ENCODE data around the gene EEF1B2.
A peak's percentile ranks its signal among the peaks of the same experiment; 100 is the strongest.
"Not testable (repeated sequence)": the region's sequence is repeated elsewhere in the genome, so short reads cannot be mapped to it uniquely, and the experiment has no call there.

EEF1B2 gene

DNA sequence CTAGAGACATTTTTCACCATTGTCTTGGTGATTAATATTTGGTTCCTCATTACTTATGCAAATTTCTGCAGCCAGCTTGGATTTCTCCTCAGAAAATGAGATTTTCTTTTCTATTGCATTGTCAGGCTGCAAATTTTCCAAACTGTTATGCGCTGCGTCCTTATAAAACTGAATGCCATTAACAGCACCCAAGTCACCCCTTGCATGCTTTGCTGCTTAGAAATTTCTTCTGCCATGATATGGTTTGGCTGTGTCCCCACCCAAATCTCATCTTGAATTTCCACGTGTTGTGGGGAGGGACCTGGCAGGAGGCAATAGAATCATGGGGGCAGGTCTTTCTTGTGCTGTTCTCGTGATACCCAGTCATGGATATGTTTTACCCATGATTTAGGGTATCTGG is 8.5 kb downstream of the EEF1B2 start:
- not testable (repeated sequence) for FAIRE-seq

GRCh38 chr2:206171624-206172397 is 12.1 kb downstream of the EEF1B2 start:
- FAIRE-seq: not testable (repeated sequence)

GRCh38 chr2:206173147-206173546 is 13.5 kb downstream of the EEF1B2 start:
- FAIRE-seq: no peak

- FAIRE-seq: no peak
These were observed 16.4 kb downstream of the EEF1B2 start for GRCh38 chr2:206176121-206176520.

- FAIRE-seq: no peak
These were observed 17.2 kb downstream of the EEF1B2 start for GRCh38 chr2:206176901-206177300.

DNA sequence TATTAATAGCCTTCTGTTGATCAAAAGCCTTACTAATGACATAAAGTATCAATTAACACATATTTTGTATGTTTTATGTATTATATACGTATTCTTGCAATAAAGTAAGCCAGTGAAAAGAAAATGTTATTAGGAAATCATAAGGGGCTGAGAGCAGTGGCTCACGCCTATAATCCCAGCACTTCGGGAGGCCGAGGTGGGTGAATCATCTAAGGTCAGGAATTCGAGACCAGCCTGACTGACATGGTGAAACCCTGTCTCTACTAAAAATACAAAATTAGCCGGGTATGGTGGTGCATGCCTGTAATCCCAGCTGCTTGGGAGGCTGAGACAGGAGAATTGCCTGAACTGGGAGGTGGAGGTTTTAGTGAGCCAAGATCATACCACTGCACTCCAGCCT is 21.8 kb downstream of the EEF1B2 start:
- not testable (repeated sequence) for FAIRE-seq

GRCh38 chr2:206189691-206190090 is 30.0 kb downstream of the EEF1B2 start:
- FAIRE-seq: no peak

DNA sequence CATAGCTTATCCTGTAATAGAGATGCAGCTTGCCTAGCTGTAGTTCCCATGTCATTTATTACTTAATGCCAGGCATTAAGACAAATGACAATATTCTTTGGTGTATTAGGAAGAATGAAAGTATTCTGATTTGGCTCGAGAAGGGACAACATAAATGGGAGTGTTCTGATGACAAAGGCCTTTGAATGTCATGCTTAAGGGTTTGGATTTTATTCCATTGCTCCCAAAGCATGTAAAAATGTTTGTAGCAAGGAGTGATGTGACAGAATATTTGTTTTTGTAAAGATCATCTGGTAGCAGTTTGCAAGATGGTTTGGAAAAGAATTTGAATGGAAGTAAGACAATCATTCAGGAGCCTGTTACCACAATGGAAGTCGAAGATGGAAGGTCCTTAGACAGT is 30.4 kb downstream of the EEF1B2 start:
- no peak for FAIRE-seq

- FAIRE-seq: no peak
These were observed 31.0 kb downstream of the EEF1B2 start for GRCh38 chr2:206190689-206191088.

GRCh38 chr2:206192157-206192556 is 32.5 kb downstream of the EEF1B2 start:
- FAIRE-seq: peak; percentile 63

GRCh38 chr2:206193671-206194357 is 34.1 kb downstream of the EEF1B2 start:
- FAIRE-seq: no peak

DNA sequence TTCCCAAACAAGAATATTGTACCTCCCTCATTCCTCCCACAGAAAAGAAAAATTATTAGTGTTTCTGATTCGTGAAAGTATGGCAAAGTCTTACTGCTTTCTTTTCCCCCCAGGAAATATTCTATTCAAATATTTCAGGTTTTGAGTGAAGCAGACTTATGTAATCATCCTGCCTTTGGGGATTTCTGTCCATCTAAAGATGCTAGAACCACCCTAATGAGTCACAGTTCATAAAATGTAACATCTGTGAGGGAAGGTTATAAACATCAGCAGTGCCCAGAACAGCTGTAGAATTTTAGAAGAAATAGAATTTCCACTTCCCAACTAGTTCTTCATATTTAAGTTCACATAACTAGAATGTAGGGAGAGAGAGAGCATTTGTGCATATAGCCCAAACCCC is 39.0 kb downstream of the EEF1B2 start:
- FAIRE-seq: no peak

- no peak for FAIRE-seq
These were observed 41.6 kb downstream of the EEF1B2 start for GRCh38 chr2:206201075-206201848.

GRCh38 chr2:206202446-206202845 is 42.8 kb downstream of the EEF1B2 start:
- FAIRE-seq: no peak

DNA sequence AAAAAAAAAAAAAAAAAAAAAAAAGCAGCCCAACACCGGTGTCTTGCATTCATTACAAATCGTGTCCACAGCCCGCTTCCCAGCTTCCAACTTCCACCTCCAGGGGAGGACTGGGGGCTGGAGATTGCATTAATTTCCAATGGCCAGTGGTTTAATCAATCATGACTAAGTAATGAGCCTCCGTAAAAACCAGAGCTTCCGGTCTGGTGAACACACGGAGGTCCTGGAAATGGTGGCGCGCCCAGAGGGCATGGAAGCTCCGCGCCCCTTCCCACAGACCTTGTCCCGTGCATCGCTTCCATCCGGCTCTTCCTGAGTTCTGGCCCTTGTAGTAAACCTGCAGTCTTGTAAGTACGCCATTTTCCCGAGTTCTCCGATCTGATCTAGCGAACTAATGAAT is 43.6 kb downstream of the EEF1B2 start:
- no peak for FAIRE-seq

DNA sequence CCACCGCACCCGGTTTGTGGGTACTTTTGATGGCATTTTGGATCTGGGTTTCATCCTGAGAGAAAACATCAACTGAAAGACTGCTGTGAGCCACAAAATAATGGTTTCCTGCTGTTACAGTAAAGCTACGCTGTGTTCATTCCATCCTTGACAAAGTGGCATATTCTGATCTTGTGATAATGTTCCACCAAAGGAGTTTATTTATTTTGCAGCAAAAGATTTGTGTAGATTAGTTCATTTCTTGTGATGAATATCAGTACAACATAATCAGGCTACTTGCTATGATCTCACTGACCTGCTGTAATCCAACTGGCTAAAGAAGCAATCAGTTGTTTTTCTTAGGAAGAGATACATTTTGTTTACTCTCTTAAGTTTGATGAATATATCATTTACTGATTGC is 45.0 kb downstream of the EEF1B2 start:
- no peak for FAIRE-seq

GRCh38 chr2:206207316-206207715 is 47.6 kb downstream of the EEF1B2 start:
- not testable (repeated sequence) for FAIRE-seq

- no peak for FAIRE-seq
These were observed 49.2 kb downstream of the EEF1B2 start for GRCh38 chr2:206208900-206209299.

GRCh38 chr2:206211657-206212255 is 52.1 kb downstream of the EEF1B2 start:
- FAIRE-seq: no peak
